Kasumi-1 (cell line): ENCODE data around the gene CASP3.
"Not testable (repeated sequence)": the region's sequence is repeated elsewhere in the genome, so short reads cannot be mapped to it uniquely, and the experiment has no call there.

Experiments
- DNase-seq, 2 experiments: peaks; one replicate each; lab custom pipeline; 2025; lab: John Stamatoyannopoulos, UW

The CASP3 gene

DNA sequence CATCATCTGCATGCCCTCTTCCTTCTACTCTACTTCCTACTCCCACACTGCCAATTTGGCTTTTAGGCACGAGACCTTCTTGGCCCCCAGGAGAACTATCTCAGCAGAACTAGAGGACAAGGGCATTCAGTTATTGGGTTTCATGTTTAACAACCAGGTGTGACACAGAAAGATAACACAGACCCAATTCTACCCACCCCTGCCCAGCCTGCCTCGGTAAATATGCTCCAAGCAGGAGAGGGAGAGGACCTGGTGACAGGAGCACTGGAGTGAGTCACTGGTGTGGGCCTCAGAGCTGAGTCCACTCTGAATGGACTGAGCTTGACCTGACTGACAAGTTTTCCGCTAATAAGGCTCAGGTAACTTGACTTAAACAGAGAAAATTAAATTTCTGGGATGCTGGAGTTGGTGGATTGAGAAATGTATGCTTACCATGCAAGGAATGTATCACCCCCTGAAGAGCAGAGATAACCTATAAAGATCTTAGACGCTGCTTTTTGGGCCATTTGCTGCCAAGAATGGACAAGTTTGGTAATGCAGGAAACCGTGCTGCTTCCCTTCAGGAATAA is 52.5 kb downstream of the CASP3 start:
- DNase-seq, result no peak

GRCh38 chr4:184596044-184596616 is 53.1 kb downstream of the CASP3 start:
- no peak for DNase-seq

DNA sequence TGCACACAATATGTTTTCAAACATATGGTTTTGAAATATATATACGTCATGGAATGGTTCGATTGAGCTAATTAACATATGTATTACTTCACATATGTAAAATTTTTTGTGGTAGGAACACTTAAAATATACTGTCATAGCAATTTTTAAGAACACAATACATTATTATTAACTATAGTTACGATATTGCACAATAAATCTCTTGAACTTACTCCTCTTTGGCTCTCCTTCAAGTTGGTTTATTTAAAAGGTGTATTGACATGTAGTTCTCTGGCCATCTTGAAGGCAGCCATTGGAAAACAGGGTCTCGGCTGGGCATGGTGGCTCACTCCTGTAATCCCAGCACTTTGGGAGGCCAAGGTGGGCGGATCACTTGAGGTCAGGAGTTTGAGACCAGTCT is 53.8 kb downstream of the CASP3 start:
- DNase-seq, result no peak

- no peak for DNase-seq
Measured at GRCh38 chr4:184593461-184593860, 55.8 kb downstream of the CASP3 start.

DNA sequence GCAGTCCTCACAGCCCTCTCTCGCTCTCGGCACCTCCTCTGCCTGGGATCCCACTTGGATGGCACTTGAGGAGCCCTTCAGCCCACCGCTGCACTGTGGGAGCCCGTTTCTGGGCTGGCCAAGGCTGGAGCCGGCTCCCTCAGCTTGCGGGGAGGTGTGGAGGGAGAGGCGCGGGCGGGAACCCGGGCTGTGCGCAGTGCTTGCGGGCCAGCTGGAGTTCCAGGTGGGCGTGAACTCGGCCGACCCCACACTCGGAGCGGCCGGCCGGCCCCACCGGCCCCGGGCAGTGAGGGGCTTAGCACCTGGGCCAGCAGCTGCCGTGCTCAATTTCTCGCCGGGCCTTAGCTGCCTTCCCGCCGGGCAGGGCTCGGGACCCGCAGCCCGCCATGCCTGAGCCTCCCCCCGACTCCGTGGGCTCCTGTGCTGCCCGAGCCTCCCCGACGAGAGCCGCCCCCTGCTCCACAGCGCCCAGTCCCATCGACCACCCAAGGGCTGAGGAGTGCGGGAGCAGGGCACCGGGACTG is 57.4 kb downstream of the CASP3 start:
- DNase-seq, result not testable (repeated sequence)

DNA sequence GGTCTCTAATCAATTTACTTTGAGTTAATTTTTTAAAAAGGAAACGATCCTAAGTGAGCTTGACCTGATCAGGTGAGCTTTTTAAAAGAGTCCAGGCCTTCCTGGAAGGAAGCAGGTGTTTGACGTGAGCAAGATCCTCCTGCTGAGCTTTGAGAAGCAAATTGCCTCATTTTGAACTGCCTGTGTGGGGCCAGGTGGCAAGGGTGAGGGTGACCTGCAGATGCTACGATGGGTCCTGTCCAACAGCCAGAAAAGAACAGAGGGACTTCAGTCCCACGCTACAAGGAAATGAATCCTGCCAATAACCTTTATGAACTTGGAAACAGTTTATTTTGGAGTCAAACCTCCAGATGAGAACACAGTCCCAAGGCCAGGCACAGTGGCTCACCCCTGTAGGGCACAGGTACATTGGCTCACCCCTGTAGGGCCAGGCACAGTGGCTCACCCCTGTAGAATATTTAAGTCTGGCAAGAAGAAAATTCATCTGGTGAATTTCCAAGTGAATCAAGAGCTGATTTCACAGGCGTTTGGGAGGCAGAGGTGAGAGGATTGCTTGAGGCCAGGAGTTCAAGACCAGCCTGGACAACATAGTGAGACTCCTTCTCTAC is 58.1 kb downstream of the CASP3 start:
- no peak for DNase-seq

DNA sequence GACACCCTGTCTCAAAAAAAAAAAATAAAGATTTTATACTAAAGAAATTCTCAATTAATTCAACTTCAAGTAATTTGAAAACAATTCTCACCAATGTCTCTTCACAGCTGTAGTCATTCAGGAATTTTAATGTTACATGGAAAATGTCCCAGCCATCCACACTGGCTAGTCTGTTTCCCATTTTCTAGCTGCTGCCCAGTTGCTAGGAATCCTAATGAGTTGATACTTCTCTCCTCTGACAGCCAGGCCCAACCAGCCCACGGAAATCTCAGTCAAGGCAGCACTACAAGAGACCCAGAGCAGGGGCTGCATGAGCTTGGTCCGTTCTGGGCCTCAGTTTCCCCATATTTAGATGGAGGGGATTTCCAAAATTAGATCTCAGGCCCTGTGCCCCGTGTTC is 59.1 kb downstream of the CASP3 start:
- DNase-seq, result no peak

- no peak for DNase-seq
Measured at GRCh38 chr4:184588893-184589292, 60.4 kb downstream of the CASP3 start.

GRCh38 chr4:184587701-184588100 is 61.5 kb downstream of the CASP3 start:
- DNase-seq, result no peak

DNA sequence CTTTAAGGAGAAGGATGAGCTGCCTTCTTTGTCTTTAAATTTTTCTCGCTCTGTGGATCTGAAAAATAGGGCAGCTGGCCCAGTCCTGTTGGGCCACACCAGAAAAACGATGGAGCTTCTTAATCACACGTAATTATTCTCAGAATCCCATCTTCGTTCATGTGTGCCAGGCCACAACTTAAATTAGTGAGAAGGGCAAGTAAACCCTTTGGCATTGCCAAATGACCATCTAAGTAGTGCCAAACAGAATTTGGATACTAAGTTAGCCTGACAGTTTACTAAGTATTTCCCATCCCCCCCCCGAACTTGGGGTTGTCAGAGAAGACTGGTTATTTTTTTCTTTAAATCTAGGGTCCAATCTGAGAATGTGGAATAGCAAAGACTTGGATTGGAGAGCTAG is 62.0 kb downstream of the CASP3 start:
- no peak for DNase-seq

DNA sequence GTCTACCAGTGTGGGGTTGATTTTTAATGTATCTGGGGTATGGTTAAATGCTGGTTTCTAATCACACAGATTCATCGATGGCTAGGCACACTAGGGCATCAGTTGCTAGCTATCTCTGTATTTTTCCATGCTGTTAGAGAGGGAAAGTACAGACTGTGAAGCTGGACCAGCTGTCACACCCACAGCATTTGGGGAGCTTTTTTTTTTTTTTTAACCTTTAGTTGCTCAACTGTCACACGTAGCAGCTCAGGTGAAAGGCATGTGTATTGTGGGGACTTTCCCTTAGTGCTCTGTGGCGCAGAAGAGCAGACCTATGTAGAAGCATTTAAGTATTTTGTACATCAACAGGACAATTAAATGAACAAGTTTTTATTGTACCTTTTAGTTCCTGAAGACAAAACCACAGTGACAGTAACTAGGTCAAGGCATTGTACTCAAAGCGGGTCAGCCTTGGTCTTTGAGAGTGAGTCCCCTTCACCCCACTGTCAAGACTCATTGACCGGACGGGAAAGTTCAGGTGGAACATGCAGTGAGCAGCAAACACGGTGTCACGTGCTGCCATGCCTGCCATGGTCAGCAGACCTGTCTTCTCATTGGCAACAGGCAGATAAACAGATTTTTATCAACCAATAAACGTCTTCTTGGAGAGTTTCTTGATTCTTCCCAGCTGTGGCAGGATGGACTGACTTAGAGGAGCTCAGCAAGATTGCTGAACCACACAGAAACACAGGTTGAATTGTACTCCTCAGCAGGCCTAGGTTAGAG is 65.3 kb downstream of the CASP3 start:
- no peak for DNase-seq
